ENCODE data around the gene COL19A1.

- TF ChIP-seq CTCF (IDR thresholded peaks at IDR 0.05), result no peak
- TF ChIP-seq POLR2AphosphoS5 (IDR thresholded peaks at IDR 0.05), result no peak
These were observed 246.4 kb downstream of the COL19A1 start for GRCh38 chr6:70112716-70113115.

Data from prostate gland (tissue), 2 donors.